ENCODE results near the gene NTM.

The NTM gene

GRCh38 chr11:132347156-132348090, 977.0 kb downstream of the NTM start:
- Histone ChIP-seq H3K4me1 (ENCODE audit: control insufficient read depth, insufficient read depth, low read length) (no peaks in the 10 kb centered on the region; the same call in 1 of the 2 replicates), H3K9me3 (ENCODE audit: control insufficient read depth, insufficient read depth, low read depth, low read length) (no peaks in the 10 kb centered on the region), H3K36me3 (ENCODE audit: control insufficient read depth in 2 of 2, insufficient read depth in 1 of 2, low read length in 2 of 2) (no peaks in the 10 kb centered on the region), H3K4me3 (ENCODE audit: low read depth, low read length) (no peak overlapping the region), H3K27ac (ENCODE audit: extremely low read depth, low read depth, low read length) (no peak overlapping the region)
- POLR2A ChIA-PET, result no interaction called here
- CTCF ChIA-PET, result interaction anchor here (0.7 to 0.9 kb wide), 2 partner anchors 34 to 62 kb away, joined by 3 read pairs; no protein-coding TSS in a partner anchor
- TF ChIP-seq ZNF692 (tag by site-specific recombination; IDR thresholded peaks at IDR 0.05), result no peak
- TF ChIP-seq BCL11B (tag by site-specific recombination; IDR thresholded peaks at IDR 0.05; ENCODE audit: low read depth), result no peak
- TF ChIP-seq ZNF610 (tag by site-specific recombination; IDR thresholded peaks at IDR 0.05; ENCODE audit: borderline replicate concordance), result no peak
- no peak for TF ChIP-seq ZNF169 (tag by site-specific recombination; IDR thresholded peaks at IDR 0.05)
- TF ChIP-seq ZNF701 (tag by site-specific recombination; IDR thresholded peaks at IDR 0.05), result no peak
- TF ChIP-seq IKZF3 (tag by site-specific recombination; IDR thresholded peaks at IDR 0.05), result no peak
- TF ChIP-seq ZNF658 (tag by site-specific recombination; IDR thresholded peaks at IDR 0.05), result no peak
- no peak for TF ChIP-seq TCF7L2 (IDR thresholded peaks at IDR 0.05; ENCODE audit: borderline replicate concordance, low read depth, low read length)
- TF ChIP-seq ZNF114 (tag by site-specific recombination; IDR thresholded peaks at IDR 0.05), result no peak
- TF ChIP-seq ZNF449 (tag by site-specific recombination; IDR thresholded peaks at IDR 0.05), result no peak
- no peak for TF ChIP-seq ZNF16 (tag by site-specific recombination; IDR thresholded peaks at IDR 0.05; ENCODE audit: low read depth)
- TF ChIP-seq INSM2 (tag by site-specific recombination; IDR thresholded peaks at IDR 0.05), result no peak
- TF ChIP-seq, protein P1, sequence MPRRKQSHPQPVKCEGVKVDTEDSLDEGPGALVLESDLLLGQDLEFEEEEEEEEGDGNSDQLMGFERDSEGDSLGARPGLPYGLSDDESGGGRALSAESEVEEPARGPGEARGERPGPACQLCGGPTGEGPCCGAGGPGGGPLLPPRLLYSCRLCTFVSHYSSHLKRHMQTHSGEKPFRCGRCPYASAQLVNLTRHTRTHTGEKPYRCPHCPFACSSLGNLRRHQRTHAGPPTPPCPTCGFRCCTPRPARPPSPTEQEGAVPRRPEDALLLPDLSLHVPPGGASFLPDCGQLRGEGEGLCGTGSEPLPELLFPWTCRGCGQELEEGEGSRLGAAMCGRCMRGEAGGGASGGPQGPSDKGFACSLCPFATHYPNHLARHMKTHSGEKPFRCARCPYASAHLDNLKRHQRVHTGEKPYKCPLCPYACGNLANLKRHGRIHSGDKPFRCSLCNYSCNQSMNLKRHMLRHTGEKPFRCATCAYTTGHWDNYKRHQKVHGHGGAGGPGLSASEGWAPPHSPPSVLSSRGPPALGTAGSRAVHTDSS (tag by site-specific recombination; IDR thresholded peaks at IDR 0.05), result no peak
- TF ChIP-seq ZNF274 (IDR thresholded peaks at IDR 0.05; ENCODE audit: low read length), result no peak
- TF ChIP-seq ZNF274 (tag by site-specific recombination; IDR thresholded peaks at IDR 0.05; ENCODE audit: borderline replicate concordance), result no peak
- TF ChIP-seq, protein P2, sequence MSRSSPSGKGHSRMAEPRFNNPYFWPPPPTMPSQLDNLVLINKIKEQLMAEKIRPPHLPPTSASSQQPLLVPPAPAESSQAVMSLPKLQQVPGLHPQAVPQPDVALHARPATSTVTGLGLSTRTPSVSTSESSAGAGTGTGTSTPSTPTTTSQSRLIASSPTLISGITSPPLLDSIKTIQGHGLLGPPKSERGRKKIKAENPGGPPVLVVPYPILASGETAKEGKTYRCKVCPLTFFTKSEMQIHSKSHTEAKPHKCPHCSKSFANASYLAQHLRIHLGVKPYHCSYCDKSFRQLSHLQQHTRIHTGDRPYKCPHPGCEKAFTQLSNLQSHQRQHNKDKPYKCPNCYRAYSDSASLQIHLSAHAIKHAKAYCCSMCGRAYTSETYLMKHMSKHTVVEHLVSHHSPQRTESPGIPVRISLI (tag by site-specific recombination; IDR thresholded peaks at IDR 0.05), result no peak
- no peak for TF ChIP-seq PRDM10 (tag by site-specific recombination; IDR thresholded peaks at IDR 0.05)
- no peak for TF ChIP-seq ZBTB7A (tag by site-specific recombination; IDR thresholded peaks at IDR 0.05; ENCODE audit: low read depth)
- TF ChIP-seq ZNF280C (tag by site-specific recombination; IDR thresholded peaks at IDR 0.05), result no peak
- no peak for TF ChIP-seq ZNF404 (tag by site-specific recombination; IDR thresholded peaks at IDR 0.05)
- TF ChIP-seq ZBTB26 (tag by site-specific recombination; optimal IDR thresholded peaks at IDR 0.05), result no peak

Measured in HEK293 (cell line).